H1 (cell line): Measurements from ENCODE around the gene TGFBR1. TPM values are rescaled to one million over a fixed set of nuclear protein-coding genes. Genes with fewer than 3 reads are reported as not detected.

Experiments
- polyA plus RNA-seq, 7 experiments: library from polyadenylated mRNA; depleted of rRNA in 3 of 7; stranded (reverse) in 5 of 7; unstranded in 2 of 7; fragments of >200 nt in 5 of 7; fragments of 200-250 nt in 2 of 7; gene quantifications; 1 replicate in 5 of 7; 2 replicates in 1 of 7; 4 replicates in 1 of 7; pipeline versions ENCODE4 v1.2.1 to v1.2.3, GENCODE V29; 2011 to 2013; ENCODE audit warnings: missing spikeins in 2 of 7, mixed read lengths in 2 of 7
- total RNA-seq: library from RNA; stranded (reverse); fragmentation: NEBNext Ultra II Directional; extraction: Animal tissue kit (Norgen Biotek cat#: 25700); gene quantifications from 2 replicates; pipeline ENCODE4 v1.2.1, GENCODE V29; 2021
- TF ChIP-seq, protein P1 (sequence below): fragments of 300-600 bp; sonication (generic); IDR thresholded peaks from 2 replicates; pipeline ENCODE4 v1.7.1; 2012; ENCODE audit warnings: low read length, moderate library complexity, mild to moderate bottlenecking, inconsistent platforms; ENCODE audit not compliant: insufficient replicate concordance

The TGFBR1 gene
- total and polyA plus RNA-seq, 2 of the 8 experiments (the other 6 are each of a cell fraction or from before 2014, with no cell fraction given): 16.8 to 52.4 TPM

DNA sequence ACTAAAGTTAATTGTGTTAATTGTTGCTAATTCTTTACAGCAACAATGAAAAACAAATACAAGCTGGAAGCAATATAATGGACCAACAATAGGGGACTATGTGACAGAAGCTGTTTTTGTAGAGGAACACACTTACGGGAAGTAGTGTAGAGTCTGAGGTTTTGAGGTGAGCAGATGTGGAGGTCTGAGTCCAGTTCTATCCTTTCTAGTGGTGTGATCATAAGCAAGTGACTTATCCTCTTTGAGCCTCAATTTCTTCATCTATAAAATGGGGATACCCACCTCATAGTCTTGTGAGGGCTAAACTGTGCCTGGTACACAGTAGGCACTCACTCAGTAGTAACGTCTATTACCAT is 88.5 kb downstream of the TGFBR1 start (continued):
- TF ChIP-seq, protein P1, sequence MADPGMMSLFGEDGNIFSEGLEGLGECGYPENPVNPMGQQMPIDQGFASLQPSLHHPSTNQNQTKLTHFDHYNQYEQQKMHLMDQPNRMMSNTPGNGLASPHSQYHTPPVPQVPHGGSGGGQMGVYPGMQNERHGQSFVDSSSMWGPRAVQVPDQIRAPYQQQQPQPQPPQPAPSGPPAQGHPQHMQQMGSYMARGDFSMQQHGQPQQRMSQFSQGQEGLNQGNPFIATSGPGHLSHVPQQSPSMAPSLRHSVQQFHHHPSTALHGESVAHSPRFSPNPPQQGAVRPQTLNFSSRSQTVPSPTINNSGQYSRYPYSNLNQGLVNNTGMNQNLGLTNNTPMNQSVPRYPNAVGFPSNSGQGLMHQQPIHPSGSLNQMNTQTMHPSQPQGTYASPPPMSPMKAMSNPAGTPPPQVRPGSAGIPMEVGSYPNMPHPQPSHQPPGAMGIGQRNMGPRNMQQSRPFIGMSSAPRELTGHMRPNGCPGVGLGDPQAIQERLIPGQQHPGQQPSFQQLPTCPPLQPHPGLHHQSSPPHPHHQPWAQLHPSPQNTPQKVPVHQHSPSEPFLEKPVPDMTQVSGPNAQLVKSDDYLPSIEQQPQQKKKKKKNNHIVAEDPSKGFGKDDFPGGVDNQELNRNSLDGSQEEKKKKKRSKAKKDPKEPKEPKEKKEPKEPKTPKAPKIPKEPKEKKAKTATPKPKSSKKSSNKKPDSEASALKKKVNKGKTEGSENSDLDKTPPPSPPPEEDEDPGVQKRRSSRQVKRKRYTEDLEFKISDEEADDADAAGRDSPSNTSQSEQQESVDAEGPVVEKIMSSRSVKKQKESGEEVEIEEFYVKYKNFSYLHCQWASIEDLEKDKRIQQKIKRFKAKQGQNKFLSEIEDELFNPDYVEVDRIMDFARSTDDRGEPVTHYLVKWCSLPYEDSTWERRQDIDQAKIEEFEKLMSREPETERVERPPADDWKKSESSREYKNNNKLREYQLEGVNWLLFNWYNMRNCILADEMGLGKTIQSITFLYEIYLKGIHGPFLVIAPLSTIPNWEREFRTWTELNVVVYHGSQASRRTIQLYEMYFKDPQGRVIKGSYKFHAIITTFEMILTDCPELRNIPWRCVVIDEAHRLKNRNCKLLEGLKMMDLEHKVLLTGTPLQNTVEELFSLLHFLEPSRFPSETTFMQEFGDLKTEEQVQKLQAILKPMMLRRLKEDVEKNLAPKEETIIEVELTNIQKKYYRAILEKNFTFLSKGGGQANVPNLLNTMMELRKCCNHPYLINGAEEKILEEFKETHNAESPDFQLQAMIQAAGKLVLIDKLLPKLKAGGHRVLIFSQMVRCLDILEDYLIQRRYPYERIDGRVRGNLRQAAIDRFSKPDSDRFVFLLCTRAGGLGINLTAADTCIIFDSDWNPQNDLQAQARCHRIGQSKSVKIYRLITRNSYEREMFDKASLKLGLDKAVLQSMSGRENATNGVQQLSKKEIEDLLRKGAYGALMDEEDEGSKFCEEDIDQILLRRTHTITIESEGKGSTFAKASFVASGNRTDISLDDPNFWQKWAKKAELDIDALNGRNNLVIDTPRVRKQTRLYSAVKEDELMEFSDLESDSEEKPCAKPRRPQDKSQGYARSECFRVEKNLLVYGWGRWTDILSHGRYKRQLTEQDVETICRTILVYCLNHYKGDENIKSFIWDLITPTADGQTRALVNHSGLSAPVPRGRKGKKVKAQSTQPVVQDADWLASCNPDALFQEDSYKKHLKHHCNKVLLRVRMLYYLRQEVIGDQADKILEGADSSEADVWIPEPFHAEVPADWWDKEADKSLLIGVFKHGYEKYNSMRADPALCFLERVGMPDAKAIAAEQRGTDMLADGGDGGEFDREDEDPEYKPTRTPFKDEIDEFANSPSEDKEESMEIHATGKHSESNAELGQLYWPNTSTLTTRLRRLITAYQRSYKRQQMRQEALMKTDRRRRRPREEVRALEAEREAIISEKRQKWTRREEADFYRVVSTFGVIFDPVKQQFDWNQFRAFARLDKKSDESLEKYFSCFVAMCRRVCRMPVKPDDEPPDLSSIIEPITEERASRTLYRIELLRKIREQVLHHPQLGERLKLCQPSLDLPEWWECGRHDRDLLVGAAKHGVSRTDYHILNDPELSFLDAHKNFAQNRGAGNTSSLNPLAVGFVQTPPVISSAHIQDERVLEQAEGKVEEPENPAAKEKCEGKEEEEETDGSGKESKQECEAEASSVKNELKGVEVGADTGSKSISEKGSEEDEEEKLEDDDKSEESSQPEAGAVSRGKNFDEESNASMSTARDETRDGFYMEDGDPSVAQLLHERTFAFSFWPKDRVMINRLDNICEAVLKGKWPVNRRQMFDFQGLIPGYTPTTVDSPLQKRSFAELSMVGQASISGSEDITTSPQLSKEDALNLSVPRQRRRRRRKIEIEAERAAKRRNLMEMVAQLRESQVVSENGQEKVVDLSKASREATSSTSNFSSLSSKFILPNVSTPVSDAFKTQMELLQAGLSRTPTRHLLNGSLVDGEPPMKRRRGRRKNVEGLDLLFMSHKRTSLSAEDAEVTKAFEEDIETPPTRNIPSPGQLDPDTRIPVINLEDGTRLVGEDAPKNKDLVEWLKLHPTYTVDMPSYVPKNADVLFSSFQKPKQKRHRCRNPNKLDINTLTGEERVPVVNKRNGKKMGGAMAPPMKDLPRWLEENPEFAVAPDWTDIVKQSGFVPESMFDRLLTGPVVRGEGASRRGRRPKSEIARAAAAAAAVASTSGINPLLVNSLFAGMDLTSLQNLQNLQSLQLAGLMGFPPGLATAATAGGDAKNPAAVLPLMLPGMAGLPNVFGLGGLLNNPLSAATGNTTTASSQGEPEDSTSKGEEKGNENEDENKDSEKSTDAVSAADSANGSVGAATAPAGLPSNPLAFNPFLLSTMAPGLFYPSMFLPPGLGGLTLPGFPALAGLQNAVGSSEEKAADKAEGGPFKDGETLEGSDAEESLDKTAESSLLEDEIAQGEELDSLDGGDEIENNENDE: no peak
